ENCODE results near the gene TMEM114. TPM values are rescaled to one million over a fixed set of nuclear protein-coding genes. Genes with fewer than 3 reads are reported as not detected.

Gene TMEM114
- polyA plus RNA-seq, 1 donor from 2014 or later = 0.62 TPM

DNA sequence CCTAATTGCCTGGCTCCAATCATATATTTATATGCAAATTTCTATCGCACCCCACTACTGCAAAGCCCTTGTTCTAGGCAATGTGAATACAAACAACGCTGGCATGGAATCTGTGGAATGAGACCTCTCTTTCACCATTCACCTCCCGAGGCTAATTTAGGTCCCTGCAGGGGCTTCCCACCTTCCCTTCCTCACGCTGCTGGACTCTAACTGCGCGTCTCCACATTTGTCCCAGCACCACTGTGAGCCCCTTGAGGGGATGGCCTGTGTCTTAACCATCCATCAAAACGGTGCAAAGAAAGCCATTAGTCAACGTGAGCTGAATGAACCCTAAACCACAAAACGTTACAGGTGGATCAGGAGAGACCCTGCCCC is 1.6 kb downstream of the TMEM114 start:
- peaks cover 35% of the 10 kb centered on the region for H3K27me3 ChIP-seq (ENCODE audit: insufficient read depth, low read depth, low read length)
- peak overlapping the region; percentile 48 for H3K4me2 ChIP-seq (ENCODE audit: low read length)
- TF ChIP-seq, protein P1, sequence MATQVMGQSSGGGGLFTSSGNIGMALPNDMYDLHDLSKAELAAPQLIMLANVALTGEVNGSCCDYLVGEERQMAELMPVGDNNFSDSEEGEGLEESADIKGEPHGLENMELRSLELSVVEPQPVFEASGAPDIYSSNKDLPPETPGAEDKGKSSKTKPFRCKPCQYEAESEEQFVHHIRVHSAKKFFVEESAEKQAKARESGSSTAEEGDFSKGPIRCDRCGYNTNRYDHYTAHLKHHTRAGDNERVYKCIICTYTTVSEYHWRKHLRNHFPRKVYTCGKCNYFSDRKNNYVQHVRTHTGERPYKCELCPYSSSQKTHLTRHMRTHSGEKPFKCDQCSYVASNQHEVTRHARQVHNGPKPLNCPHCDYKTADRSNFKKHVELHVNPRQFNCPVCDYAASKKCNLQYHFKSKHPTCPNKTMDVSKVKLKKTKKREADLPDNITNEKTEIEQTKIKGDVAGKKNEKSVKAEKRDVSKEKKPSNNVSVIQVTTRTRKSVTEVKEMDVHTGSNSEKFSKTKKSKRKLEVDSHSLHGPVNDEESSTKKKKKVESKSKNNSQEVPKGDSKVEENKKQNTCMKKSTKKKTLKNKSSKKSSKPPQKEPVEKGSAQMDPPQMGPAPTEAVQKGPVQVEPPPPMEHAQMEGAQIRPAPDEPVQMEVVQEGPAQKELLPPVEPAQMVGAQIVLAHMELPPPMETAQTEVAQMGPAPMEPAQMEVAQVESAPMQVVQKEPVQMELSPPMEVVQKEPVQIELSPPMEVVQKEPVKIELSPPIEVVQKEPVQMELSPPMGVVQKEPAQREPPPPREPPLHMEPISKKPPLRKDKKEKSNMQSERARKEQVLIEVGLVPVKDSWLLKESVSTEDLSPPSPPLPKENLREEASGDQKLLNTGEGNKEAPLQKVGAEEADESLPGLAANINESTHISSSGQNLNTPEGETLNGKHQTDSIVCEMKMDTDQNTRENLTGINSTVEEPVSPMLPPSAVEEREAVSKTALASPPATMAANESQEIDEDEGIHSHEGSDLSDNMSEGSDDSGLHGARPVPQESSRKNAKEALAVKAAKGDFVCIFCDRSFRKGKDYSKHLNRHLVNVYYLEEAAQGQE (IDR thresholded peaks at IDR 0.05; ENCODE audit: borderline replicate concordance) = no peak
- no peak for TF ChIP-seq EP300 (conservative IDR thresholded peaks at IDR 0.05; ENCODE audit: poor library complexity, severe bottlenecking)
- TF ChIP-seq SMC3 (conservative IDR thresholded peaks at IDR 0.05; ENCODE audit: poor library complexity) = no peak
- no peak for TF ChIP-seq EZH2 (IDR thresholded peaks at IDR 0.05; ENCODE audit: borderline replicate concordance, insufficient read depth, low read length, poor library complexity, severe bottlenecking)
- no peak for TF ChIP-seq POLR2AphosphoS5 (IDR thresholded peaks at IDR 0.05)
- TF ChIP-seq, protein P2, sequence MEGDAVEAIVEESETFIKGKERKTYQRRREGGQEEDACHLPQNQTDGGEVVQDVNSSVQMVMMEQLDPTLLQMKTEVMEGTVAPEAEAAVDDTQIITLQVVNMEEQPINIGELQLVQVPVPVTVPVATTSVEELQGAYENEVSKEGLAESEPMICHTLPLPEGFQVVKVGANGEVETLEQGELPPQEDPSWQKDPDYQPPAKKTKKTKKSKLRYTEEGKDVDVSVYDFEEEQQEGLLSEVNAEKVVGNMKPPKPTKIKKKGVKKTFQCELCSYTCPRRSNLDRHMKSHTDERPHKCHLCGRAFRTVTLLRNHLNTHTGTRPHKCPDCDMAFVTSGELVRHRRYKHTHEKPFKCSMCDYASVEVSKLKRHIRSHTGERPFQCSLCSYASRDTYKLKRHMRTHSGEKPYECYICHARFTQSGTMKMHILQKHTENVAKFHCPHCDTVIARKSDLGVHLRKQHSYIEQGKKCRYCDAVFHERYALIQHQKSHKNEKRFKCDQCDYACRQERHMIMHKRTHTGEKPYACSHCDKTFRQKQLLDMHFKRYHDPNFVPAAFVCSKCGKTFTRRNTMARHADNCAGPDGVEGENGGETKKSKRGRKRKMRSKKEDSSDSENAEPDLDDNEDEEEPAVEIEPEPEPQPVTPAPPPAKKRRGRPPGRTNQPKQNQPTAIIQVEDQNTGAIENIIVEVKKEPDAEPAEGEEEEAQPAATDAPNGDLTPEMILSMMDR (IDR thresholded peaks at IDR 0.05; ENCODE audit: poor library complexity, severe bottlenecking) = no peak
- no peak for TF ChIP-seq TAF1 (IDR thresholded peaks at IDR 0.05; ENCODE audit: low read depth)
- no peak for TF ChIP-seq MXI1 (conservative IDR thresholded peaks at IDR 0.05; ENCODE audit: poor library complexity, severe bottlenecking)
- TF ChIP-seq RAD21 (conservative IDR thresholded peaks at IDR 0.05) = no peak
- no peak overlapping the region for H3K9ac ChIP-seq (ENCODE audit: low read length)
- H3K79me2 ChIP-seq (replicated peaks; ENCODE audit: insufficient read depth, low read length) = no peaks in the 10 kb centered on the region
- no peaks in the 10 kb centered on the region for H3K36me3 ChIP-seq (ENCODE audit: insufficient read depth, low read length)
- no peaks in the 10 kb centered on the region for H3F3A ChIP-seq (ENCODE audit: insufficient read depth, low read length, poor library complexity, severe bottlenecking)
- no peak overlapping the region for H2AFZ ChIP-seq (ENCODE audit: low read depth, low read length)
- no peak overlapping the region for H3K27ac ChIP-seq (ENCODE audit: low read length)
- no peaks in the 10 kb centered on the region for H4K20me1 ChIP-seq (ENCODE audit: insufficient read depth)
- no peaks in the 10 kb centered on the region for H3K9me3 ChIP-seq (ENCODE audit: low read length)
- H3K4me3 ChIP-seq (ENCODE audit: low read length) = peak overlapping the region; percentile 67
- no peaks in the 10 kb centered on the region for H3K9me2 ChIP-seq (ENCODE audit: insufficient read depth, low read length)

DNA sequence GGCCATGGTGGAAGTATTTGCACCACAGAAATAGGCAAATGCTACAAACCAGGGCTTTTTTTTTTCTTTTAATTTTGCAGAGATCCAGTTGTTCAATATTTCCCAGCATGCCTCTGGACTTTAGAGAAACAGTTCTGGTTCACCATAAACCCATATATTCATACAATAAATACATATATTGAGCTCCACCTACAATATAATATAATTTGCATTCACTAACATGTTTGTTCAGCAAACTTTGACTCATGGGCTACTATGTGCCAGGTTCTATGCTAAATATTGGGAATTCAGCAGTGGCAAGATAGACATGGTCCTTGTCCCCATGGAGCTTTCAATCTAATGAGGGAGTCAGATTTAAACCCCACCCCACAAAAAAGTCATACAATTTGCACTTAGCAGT is 3.2 kb downstream of the TMEM114 start:
- Histone ChIP-seq H3K36me3 (ENCODE audit: insufficient read depth, low read length) (no peaks in the 10 kb centered on the region), H3K4me2 (ENCODE audit: low read length) (no peak overlapping the region), H3K9me3 (ENCODE audit: low read length) (no peaks in the 10 kb centered on the region), H3K79me2 (replicated peaks; ENCODE audit: insufficient read depth, low read length) (no peaks in the 10 kb centered on the region), H3K27me3 (ENCODE audit: insufficient read depth, low read depth, low read length) (peaks cover 35% of the 10 kb centered on the region), H3K4me3 (ENCODE audit: low read length) (no peak overlapping the region), H3K27ac (ENCODE audit: low read length) (no peak overlapping the region), H3F3A (ENCODE audit: insufficient read depth, low read length, poor library complexity, severe bottlenecking) (no peaks in the 10 kb centered on the region), H3K9me2 (ENCODE audit: insufficient read depth, low read length) (no peaks in the 10 kb centered on the region), H4K20me1 (ENCODE audit: insufficient read depth) (no peaks in the 10 kb centered on the region), H2AFZ (ENCODE audit: low read depth, low read length) (no peak overlapping the region), H3K9ac (ENCODE audit: low read length) (no peak overlapping the region)
- TF ChIP-seq, protein P2 (IDR thresholded peaks at IDR 0.05; ENCODE audit: poor library complexity, severe bottlenecking) = no peak
- TF ChIP-seq POLR2AphosphoS5 (IDR thresholded peaks at IDR 0.05) (no peak), TAF1 (IDR thresholded peaks at IDR 0.05; ENCODE audit: low read depth) (no peak), EZH2 (IDR thresholded peaks at IDR 0.05; ENCODE audit: borderline replicate concordance, insufficient read depth, low read length, poor library complexity, severe bottlenecking) (no peak), EP300 (conservative IDR thresholded peaks at IDR 0.05; ENCODE audit: poor library complexity, severe bottlenecking) (no peak), SMC3 (conservative IDR thresholded peaks at IDR 0.05; ENCODE audit: poor library complexity) (no peak), RAD21 (conservative IDR thresholded peaks at IDR 0.05) (no peak), MXI1 (conservative IDR thresholded peaks at IDR 0.05; ENCODE audit: poor library complexity, severe bottlenecking) (no peak)
- TF ChIP-seq, protein P1 (IDR thresholded peaks at IDR 0.05; ENCODE audit: borderline replicate concordance) = no peak
